Prostate gland (tissue), 2 donors: ENCODE results near the gene RCL1.

Experiments used
- POLR2AphosphoS5 ChIP-seq: sonication (generic); formaldehyde crosslinking; IDR thresholded peaks from one replicate; pipeline ENCODE4 v1.6.1; 2017; ENCODE audit warnings: antibody characterized with exemption
- TF ChIP-seq, protein P1 (sequence below), 4 experiments: fragments of 200-600 bp in 2 of 4; fragments of 450-650 bp in 2 of 4; sonication (generic) in 2 of 4; IDR thresholded peaks; 1 replicate in 3 of 4; 2 replicates in 1 of 4; pipeline ENCODE4 v1.5.1; 2016 to 2019; ENCODE audit warnings: antibody characterized with exemption in 4 of 4, mild to moderate bottlenecking in 2 of 4, moderate library complexity in 2 of 4

DNA sequence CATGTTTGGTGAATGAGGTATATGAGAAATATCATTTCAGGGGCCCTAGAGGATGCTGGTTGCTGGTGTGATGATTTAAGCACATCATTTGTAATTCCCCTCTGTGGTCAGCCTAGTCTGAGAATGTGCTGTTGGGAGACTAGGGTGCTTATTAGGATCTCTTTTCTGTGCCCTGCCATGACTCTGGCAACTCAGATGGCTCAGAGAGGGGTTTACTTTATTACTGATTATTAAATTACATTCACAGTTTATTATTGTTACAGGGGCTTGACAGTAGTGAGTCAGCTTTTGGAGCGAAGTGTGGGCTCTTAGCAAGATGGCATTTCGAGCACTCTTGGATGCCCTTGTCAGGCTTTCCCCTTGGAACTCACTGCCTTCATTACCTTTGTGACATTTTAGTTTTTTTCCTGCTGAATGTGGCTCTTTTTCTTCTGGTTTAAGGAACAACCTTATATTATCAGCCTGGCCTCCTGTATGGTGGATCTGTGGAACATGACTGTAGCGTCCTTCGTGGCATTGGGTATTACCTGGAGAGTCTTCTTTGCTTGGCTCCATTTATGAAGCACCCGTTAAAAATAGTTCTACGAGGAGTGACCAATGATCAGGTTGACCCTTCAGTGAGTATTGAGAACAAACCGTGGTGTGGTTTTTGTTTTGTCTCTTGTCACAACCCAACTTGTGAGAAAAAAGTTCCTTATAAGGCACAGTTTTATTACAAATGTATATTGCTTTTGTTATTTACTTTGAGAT is 33.8 kb downstream of the RCL1 start:
- no peak for TF ChIP-seq POLR2AphosphoS5
- TF ChIP-seq, protein P1, sequence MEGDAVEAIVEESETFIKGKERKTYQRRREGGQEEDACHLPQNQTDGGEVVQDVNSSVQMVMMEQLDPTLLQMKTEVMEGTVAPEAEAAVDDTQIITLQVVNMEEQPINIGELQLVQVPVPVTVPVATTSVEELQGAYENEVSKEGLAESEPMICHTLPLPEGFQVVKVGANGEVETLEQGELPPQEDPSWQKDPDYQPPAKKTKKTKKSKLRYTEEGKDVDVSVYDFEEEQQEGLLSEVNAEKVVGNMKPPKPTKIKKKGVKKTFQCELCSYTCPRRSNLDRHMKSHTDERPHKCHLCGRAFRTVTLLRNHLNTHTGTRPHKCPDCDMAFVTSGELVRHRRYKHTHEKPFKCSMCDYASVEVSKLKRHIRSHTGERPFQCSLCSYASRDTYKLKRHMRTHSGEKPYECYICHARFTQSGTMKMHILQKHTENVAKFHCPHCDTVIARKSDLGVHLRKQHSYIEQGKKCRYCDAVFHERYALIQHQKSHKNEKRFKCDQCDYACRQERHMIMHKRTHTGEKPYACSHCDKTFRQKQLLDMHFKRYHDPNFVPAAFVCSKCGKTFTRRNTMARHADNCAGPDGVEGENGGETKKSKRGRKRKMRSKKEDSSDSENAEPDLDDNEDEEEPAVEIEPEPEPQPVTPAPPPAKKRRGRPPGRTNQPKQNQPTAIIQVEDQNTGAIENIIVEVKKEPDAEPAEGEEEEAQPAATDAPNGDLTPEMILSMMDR (IDR thresholded peaks at IDR 0.05): no peak
